ENCODE measurements around the gene ZNF580.

Gene ZNF580

DNA sequence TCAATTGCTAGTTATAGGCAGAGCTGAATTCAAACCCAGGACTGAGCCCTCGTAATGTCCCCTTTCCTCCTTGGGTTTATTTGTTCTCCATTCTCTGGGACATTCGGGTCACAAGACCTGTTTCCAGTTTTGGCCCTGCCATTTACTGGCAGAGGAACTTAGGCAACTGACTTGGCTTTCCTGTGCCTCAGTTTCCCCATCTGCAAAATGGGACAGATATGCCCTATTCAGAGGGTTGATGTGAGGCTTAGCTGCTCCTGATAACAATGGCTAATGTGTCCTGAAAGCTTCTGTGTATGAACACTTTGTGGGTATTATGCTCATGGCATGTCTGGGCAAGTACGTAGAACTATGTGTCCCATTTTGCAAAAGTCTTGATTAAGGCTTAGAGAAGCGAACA, 39.7 kb upstream of the ZNF580 start:
- no peak for DNase-seq (ENCODE audit: low spot score)
- in situ Hi-C loops (cut with MboI; ENCODE audit: low sequenced_read_pairs, unreplicated experiment): no loop called here
- TF ChIP-seq, protein P1, sequence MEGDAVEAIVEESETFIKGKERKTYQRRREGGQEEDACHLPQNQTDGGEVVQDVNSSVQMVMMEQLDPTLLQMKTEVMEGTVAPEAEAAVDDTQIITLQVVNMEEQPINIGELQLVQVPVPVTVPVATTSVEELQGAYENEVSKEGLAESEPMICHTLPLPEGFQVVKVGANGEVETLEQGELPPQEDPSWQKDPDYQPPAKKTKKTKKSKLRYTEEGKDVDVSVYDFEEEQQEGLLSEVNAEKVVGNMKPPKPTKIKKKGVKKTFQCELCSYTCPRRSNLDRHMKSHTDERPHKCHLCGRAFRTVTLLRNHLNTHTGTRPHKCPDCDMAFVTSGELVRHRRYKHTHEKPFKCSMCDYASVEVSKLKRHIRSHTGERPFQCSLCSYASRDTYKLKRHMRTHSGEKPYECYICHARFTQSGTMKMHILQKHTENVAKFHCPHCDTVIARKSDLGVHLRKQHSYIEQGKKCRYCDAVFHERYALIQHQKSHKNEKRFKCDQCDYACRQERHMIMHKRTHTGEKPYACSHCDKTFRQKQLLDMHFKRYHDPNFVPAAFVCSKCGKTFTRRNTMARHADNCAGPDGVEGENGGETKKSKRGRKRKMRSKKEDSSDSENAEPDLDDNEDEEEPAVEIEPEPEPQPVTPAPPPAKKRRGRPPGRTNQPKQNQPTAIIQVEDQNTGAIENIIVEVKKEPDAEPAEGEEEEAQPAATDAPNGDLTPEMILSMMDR (IDR thresholded peaks at IDR 0.05; ENCODE audit: borderline replicate concordance, control extremely low read depth, extremely low read depth, insufficient read depth, missing control alignments): no peak

DNA sequence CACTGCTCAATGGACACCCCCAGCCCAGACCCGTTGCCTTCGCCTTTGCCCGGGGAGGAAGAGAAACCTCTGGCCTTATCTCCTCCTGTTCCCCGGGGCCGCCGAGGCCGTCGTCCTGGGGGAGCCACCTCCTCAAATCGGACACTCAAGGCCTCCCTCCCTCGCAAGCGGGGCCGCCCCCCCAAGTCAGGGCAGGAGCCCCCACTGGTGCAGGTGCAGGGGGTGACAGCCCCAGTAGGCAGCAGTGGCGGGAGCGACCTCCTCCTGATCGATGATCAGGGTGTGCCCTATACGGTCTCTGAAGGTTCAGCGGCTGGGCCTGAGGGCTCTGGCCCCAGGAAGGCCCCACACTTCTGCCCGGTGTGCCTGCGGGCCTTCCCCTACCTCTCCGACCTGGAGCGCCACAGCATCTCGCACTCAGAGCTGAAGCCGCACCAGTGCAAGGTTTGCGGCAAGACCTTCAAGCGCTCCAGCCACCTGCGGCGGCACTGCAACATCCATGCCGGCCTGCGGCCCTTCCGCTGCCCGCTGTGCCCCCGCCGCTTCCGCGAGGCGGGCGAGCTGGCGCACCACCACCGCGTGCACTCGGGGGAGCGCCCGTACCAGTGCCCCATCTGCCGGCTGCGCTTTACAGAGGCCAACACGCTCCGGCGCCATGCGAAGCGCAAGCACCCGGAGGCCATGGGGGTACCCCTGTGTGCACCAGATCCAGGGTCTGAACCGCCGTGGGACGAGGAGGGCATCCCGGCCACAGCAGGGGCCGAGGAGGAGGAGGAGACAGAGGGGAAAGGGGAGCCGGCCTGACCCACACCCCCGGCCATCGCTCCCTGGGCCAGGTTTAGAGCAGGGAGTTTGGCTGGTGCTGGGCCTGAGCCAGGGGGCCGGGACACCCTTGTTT, 38.4 kb upstream of the ZNF580 start:
- in situ Hi-C loops (cut with MboI; ENCODE audit: low sequenced_read_pairs, unreplicated experiment): no loop called here
- DNase-seq (ENCODE audit: low spot score): no peak
- TF ChIP-seq, protein P1 (IDR thresholded peaks at IDR 0.05; ENCODE audit: borderline replicate concordance, control extremely low read depth, extremely low read depth, insufficient read depth, missing control alignments): no peak

DNA sequence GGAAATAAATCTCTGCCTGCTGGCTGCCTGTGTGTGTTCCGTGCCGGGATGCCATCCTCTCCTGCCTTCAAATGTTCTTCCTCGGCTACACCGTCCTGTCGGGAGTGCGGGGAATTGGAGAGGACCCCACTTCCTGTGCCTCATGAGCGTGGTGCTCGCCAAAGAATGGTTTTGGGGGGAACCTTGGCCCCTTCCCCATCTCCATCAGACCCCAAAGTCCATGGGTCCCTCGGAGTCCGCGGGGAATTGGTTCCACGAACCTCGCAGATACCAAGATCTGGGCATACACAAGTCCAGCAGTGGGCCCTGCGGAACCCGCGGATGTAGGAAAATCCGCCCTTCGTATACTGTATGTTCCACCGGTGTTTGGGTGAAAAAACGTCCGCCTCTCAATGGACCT, 37.7 kb upstream of the ZNF580 start:
- DNase-seq (ENCODE audit: low spot score): no peak
- TF ChIP-seq, protein P1 (IDR thresholded peaks at IDR 0.05; ENCODE audit: borderline replicate concordance, control extremely low read depth, extremely low read depth, insufficient read depth, missing control alignments): no peak
- in situ Hi-C loops (cut with MboI; ENCODE audit: low sequenced_read_pairs, unreplicated experiment): no loop called here

DNA sequence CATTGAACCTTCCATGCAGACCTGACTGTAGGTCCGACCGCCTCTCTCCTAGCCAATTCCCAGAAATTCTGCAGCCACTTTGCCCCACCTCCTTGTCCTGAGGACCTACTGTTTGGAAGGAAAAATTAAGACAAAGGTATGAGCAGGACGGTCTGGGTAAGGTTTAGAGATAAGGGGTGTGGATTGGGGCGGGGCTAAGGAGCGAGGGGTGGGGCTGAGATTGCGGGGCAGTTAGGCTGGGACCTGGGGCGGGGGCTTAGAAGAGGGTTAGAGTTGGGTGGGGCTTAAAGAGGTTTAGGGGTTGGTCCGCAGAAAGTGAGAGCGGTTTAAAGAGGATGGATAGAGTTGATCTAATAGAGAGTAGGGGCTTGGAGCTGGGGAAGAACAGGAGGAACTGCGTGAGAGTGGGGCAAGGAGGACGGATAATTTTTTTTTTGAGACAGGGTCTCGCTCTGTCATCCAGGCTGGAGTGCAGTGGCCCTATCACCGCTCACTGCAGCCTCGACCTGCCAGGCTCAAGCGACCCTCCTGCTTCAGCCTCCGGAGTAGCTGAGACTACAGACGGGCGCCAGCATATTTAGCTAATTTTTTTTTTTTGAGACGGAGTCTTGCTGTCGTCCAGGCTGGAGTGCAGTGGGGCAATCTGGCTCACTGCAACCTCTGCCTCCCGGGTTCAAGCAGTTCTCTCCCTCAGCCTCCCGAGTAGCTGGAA, 37.1 kb upstream of the ZNF580 start:
- no peak for DNase-seq (ENCODE audit: low spot score)
- in situ Hi-C loops (cut with MboI; ENCODE audit: low sequenced_read_pairs, unreplicated experiment): no loop called here
- TF ChIP-seq, protein P1 (IDR thresholded peaks at IDR 0.05; ENCODE audit: borderline replicate concordance, control extremely low read depth, extremely low read depth, insufficient read depth, missing control alignments): no peak

DNA sequence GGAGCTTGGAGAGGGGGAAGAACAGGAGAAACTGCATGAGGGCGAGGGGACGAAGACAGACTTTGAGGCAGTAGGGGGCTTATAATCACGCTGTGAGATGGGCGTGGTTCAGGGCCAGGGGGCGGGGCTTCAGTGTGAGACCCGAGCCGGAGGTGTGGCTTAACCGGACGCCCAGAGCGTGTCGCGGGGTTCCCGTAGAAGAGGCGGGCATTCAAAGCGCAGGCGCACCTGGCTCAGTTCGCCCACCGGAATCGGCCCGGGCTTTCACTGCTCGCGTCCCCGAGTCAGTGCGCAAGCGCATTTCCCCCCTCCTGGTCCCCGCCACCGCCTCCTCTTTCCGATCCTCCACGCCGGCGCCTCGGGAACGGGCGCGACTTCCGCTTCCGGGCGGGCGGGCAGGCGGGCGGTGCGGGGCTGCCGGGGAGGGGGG, 35.6 kb upstream of the ZNF580 start:
- in situ Hi-C loops (cut with MboI; ENCODE audit: low sequenced_read_pairs, unreplicated experiment): no loop called here
- DNase-seq (ENCODE audit: low spot score): peak; percentile 96
- TF ChIP-seq, protein P1 (IDR thresholded peaks at IDR 0.05; ENCODE audit: borderline replicate concordance, control extremely low read depth, extremely low read depth, insufficient read depth, missing control alignments): no peak

DNA sequence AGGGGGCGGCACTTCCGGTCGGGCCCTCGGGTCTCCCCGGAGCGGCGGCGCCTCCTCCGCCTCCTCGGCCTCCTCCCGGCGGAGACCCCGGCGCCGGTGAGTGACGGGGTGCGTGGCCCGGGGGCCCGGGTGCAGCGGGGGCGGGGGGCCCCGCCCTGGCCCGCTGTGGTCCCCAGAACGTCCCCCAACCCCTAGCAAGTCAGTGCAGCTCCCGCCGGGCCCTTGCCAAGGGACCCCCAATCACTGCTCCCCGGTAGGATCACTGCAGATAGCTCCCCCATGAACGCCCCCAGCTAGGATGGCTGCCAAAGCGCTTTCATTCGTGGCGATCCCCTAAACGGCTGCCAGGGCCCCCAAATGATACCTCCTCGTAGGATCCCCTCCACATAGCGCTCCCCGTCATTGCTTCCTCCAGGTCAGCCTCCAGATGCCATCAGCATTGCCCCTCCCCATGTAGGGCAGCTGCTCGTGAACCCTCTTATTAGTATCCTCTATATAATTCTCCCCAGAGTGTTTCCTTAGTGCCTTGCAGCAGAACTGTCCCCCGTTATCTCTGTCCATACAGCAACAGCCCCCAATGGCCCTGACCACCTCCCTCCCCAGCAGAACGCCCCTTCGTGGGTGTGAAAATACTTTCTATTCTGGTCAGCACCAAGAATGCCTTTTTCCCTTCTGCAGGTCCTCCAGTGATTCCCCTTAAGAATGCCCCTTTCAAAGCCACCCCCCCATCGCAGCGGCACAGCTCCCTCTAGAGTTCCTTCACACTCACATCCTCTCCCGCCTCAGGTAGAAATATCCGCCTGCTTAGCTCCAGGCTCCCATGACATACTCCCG, 34.9 kb upstream of the ZNF580 start, which contains the start of gene ZNF865:
Gene ZNF865, plus strand, starts transcription at position 11 of the 834 bp plus-strand sequence. CDS start 7,972 bp downstream, outside the sequence.
- in situ Hi-C loops (cut with MboI; ENCODE audit: low sequenced_read_pairs, unreplicated experiment): no loop called here
- TF ChIP-seq, protein P1 (IDR thresholded peaks at IDR 0.05; ENCODE audit: borderline replicate concordance, control extremely low read depth, extremely low read depth, insufficient read depth, missing control alignments): peak; percentile 77
- DNase-seq (ENCODE audit: low spot score): peak; percentile 78

Data from GM13976 (cell line).